ENCODE measurements around the gene TTLL4.

DNA sequence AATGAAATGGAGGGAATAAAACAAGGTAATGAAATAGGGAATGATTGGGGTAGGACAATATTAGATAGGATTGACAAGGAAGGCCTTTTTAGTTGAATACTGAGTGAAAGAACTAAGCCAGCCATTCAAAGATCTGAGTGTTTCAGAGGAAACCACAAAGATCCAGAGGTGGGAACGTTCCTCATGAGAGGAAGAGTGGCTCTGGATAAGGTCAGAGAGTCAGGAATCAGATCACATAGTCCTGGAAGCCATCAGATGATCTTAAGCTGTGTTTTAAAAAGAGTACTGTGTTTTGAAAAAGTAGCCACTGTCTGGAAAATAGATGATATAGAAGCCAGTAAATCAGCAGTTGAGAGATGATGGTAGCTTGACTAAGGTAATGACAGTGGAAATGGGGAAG is 11.8 kb downstream of the TTLL4 start:
- TF ChIP-seq, protein P1, sequence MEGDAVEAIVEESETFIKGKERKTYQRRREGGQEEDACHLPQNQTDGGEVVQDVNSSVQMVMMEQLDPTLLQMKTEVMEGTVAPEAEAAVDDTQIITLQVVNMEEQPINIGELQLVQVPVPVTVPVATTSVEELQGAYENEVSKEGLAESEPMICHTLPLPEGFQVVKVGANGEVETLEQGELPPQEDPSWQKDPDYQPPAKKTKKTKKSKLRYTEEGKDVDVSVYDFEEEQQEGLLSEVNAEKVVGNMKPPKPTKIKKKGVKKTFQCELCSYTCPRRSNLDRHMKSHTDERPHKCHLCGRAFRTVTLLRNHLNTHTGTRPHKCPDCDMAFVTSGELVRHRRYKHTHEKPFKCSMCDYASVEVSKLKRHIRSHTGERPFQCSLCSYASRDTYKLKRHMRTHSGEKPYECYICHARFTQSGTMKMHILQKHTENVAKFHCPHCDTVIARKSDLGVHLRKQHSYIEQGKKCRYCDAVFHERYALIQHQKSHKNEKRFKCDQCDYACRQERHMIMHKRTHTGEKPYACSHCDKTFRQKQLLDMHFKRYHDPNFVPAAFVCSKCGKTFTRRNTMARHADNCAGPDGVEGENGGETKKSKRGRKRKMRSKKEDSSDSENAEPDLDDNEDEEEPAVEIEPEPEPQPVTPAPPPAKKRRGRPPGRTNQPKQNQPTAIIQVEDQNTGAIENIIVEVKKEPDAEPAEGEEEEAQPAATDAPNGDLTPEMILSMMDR (IDR thresholded peaks at IDR 0.05 in 8 of 11, conservative IDR thresholded peaks at IDR 0.05 in 3 of 11) = no peak
- no peak for TF ChIP-seq POLR2A (IDR thresholded peaks at IDR 0.05)
